ENCODE results near the gene PRMT9. TPM values are rescaled to one million over a fixed set of nuclear protein-coding genes. Genes with fewer than 3 reads are reported as not detected.

The PRMT9 gene
- total and polyA plus RNA-seq, 9 of the 15 experiments (the other 6 are each of a cell fraction or from before 2014, with no cell fraction given), result 3.5 to 15.6 (median 7.2) TPM

DNA sequence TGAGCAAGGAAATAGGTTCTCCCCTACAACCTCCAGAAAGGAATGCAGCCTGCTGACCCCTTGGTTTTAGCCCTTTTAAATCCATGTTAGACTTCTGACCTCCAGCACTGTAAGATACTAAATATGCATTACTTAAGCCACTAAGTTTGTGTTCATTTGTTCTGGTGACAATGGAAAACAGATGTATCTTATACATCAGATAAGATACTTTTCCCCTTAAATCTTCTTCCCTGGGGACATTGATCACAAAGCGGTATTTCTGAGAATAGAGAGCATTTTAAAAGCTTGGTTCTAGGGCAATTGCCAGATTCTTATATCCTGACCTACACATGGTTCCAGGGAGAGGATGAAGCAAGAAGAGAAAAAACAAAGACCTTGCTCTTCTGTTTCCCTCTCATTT lies 73.3 kb downstream of the PRMT9 start:
- no peaks in the 10 kb centered on the region for H3K27me3 ChIP-seq (ENCODE audit: control insufficient read depth in 2 of 2, insufficient read depth in 2 of 2, low read length in 2 of 2)
- H3K36me3 ChIP-seq (ENCODE audit: control insufficient read depth, insufficient read depth, low read length), result no peaks in the 10 kb centered on the region
- no peaks in the 10 kb centered on the region for H3K9me1 ChIP-seq (ENCODE audit: control insufficient read depth, insufficient read depth, low read length)
- H3K27ac ChIP-seq (ENCODE audit: extremely low read depth, low read depth, low read length), result no peak overlapping the region
- ATAC-seq (no peak), FAIRE-seq (no peak), DNase-seq (ENCODE audit: extremely low read depth in 1 of 4, low spot score in 3 of 4) (no peak)
- intact Hi-C loops (cut with micrococcal nuclease) (loop anchor here (10.0 kb wide), 1 partner anchor 1086 kb away; the partner anchor contains the start of gene SLC10A7), in situ Hi-C loops (cut with MboI) (no loop called here)
- no TSS peak for BruUV-seq (replicated peaks)
- H3K4me1 ChIP-seq (replicated peaks in 1 of 2; ENCODE audit: control insufficient read depth in 2 of 2, insufficient read depth in 2 of 2, low read length in 2 of 2), result no peaks in the 10 kb centered on the region
- no peak overlapping the region for H3K9ac ChIP-seq (ENCODE audit: insufficient read depth in 1 of 2, low read depth in 2 of 2, low read length in 2 of 2)
- H3K79me2 ChIP-seq (ENCODE audit: control insufficient read depth, insufficient read depth, low read length), result no peaks in the 10 kb centered on the region
- no peaks in the 10 kb centered on the region for H3K9me3 ChIP-seq (replicated peaks; ENCODE audit: control insufficient read depth, insufficient read depth, low read depth, low read length)
- WGBS (ENCODE audit: insufficient coverage, low coverage, missing lambda C conversion rate), result 0% methylated on average over 1 of the region's 1 CpG
- no peak overlapping the region for H3K4me2 ChIP-seq (ENCODE audit: insufficient read depth, low read length)
- H2AFZ ChIP-seq (ENCODE audit: low read depth, low read length), result no peak overlapping the region
- no peak overlapping the region for H3K4me3 ChIP-seq
- POLR2A ChIA-PET, result no interaction called here
- CTCF ChIA-PET (ENCODE audit: low intra/inter-chr PET ratio), result no interaction called here
- H4K20me1 ChIP-seq (replicated peaks; ENCODE audit: control insufficient read depth, insufficient read depth, low read length), result no peaks in the 10 kb centered on the region
- TF ChIP-seq IRF1 (CRISPR knock-in tag; IDR thresholded peaks at IDR 0.05; ENCODE audit: borderline replicate concordance) (no peak), FOXK1 (CRISPR knock-in tag; IDR thresholded peaks at IDR 0.05; ENCODE audit: borderline replicate concordance) (no peak), ZNF395 (CRISPR knock-in tag; IDR thresholded peaks at IDR 0.05) (no peak)
- TF ChIP-seq, protein P1, sequence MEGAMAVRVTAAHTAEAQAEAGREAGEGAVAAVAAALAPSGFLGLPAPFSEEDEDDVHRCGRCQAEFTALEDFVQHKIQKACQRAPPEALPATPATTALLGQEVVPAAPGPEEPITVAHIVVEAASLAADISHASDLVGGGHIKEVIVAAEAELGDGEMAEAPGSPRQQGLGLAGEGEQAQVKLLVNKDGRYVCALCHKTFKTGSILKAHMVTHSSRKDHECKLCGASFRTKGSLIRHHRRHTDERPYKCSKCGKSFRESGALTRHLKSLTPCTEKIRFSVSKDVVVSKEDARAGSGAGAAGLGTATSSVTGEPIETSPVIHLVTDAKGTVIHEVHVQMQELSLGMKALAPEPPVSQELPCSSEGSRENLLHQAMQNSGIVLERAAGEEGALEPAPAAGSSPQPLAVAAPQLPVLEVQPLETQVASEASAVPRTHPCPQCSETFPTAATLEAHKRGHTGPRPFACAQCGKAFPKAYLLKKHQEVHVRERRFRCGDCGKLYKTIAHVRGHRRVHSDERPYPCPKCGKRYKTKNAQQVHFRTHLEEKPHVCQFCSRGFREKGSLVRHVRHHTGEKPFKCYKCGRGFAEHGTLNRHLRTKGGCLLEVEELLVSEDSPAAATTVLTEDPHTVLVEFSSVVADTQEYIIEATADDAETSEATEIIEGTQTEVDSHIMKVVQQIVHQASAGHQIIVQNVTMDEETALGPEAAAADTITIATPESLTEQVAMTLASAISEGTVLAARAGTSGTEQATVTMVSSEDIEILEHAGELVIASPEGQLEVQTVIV (CRISPR knock-in tag; IDR thresholded peaks at IDR 0.05; ENCODE audit: borderline replicate concordance), result no peak
- TF ChIP-seq, protein P2, sequence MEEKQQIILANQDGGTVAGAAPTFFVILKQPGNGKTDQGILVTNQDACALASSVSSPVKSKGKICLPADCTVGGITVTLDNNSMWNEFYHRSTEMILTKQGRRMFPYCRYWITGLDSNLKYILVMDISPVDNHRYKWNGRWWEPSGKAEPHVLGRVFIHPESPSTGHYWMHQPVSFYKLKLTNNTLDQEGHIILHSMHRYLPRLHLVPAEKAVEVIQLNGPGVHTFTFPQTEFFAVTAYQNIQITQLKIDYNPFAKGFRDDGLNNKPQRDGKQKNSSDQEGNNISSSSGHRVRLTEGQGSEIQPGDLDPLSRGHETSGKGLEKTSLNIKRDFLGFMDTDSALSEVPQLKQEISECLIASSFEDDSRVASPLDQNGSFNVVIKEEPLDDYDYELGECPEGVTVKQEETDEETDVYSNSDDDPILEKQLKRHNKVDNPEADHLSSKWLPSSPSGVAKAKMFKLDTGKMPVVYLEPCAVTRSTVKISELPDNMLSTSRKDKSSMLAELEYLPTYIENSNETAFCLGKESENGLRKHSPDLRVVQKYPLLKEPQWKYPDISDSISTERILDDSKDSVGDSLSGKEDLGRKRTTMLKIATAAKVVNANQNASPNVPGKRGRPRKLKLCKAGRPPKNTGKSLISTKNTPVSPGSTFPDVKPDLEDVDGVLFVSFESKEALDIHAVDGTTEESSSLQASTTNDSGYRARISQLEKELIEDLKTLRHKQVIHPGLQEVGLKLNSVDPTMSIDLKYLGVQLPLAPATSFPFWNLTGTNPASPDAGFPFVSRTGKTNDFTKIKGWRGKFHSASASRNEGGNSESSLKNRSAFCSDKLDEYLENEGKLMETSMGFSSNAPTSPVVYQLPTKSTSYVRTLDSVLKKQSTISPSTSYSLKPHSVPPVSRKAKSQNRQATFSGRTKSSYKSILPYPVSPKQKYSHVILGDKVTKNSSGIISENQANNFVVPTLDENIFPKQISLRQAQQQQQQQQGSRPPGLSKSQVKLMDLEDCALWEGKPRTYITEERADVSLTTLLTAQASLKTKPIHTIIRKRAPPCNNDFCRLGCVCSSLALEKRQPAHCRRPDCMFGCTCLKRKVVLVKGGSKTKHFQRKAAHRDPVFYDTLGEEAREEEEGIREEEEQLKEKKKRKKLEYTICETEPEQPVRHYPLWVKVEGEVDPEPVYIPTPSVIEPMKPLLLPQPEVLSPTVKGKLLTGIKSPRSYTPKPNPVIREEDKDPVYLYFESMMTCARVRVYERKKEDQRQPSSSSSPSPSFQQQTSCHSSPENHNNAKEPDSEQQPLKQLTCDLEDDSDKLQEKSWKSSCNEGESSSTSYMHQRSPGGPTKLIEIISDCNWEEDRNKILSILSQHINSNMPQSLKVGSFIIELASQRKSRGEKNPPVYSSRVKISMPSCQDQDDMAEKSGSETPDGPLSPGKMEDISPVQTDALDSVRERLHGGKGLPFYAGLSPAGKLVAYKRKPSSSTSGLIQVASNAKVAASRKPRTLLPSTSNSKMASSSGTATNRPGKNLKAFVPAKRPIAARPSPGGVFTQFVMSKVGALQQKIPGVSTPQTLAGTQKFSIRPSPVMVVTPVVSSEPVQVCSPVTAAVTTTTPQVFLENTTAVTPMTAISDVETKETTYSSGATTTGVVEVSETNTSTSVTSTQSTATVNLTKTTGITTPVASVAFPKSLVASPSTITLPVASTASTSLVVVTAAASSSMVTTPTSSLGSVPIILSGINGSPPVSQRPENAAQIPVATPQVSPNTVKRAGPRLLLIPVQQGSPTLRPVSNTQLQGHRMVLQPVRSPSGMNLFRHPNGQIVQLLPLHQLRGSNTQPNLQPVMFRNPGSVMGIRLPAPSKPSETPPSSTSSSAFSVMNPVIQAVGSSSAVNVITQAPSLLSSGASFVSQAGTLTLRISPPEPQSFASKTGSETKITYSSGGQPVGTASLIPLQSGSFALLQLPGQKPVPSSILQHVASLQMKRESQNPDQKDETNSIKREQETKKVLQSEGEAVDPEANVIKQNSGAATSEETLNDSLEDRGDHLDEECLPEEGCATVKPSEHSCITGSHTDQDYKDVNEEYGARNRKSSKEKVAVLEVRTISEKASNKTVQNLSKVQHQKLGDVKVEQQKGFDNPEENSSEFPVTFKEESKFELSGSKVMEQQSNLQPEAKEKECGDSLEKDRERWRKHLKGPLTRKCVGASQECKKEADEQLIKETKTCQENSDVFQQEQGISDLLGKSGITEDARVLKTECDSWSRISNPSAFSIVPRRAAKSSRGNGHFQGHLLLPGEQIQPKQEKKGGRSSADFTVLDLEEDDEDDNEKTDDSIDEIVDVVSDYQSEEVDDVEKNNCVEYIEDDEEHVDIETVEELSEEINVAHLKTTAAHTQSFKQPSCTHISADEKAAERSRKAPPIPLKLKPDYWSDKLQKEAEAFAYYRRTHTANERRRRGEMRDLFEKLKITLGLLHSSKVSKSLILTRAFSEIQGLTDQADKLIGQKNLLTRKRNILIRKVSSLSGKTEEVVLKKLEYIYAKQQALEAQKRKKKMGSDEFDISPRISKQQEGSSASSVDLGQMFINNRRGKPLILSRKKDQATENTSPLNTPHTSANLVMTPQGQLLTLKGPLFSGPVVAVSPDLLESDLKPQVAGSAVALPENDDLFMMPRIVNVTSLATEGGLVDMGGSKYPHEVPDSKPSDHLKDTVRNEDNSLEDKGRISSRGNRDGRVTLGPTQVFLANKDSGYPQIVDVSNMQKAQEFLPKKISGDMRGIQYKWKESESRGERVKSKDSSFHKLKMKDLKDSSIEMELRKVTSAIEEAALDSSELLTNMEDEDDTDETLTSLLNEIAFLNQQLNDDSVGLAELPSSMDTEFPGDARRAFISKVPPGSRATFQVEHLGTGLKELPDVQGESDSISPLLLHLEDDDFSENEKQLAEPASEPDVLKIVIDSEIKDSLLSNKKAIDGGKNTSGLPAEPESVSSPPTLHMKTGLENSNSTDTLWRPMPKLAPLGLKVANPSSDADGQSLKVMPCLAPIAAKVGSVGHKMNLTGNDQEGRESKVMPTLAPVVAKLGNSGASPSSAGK (IDR thresholded peaks at IDR 0.05), result no peak

All from K562 (cell line).